ENCODE measurements around the gene SLC22A8.

GRCh38 chr11:62958547-62959421, 56.9 kb downstream of the SLC22A8 start:
- no peak for TF ChIP-seq TAF1 (IDR thresholded peaks at IDR 0.05; ENCODE audit: borderline replicate concordance, low read depth, low read length)
- TF ChIP-seq POLR2AphosphoS5 (IDR thresholded peaks at IDR 0.05; ENCODE audit: low read depth, low read length) = no peak
